ENCODE data around the gene AGFG2. TPM values are rescaled to one million over a fixed set of nuclear protein-coding genes. Genes with fewer than 3 reads are reported as not detected.

The AGFG2 gene
- total and polyA plus RNA-seq, 2 donors: 9.9 to 36.6 TPM

GRCh38 chr7:100585511-100586265, 46.7 kb downstream of the AGFG2 start, which contains the start of gene LRCH4:
Gene LRCH4, minus strand, starts transcription at chr7:100586129. Its CDS starts 29 bp downstream, at chr7:100586100.
- Histone ChIP-seq H3K4me1 (ENCODE audit: insufficient read depth) (no peaks in the 10 kb centered on the region), H3K27ac (ENCODE audit: low read depth) (peak within 1 kb of the TSS; percentile 94), H3K4me3 (ENCODE audit: low read depth, low read length) (peak within 1 kb of the TSS; percentile 90), H3K36me3 (ENCODE audit: insufficient read depth) (no peaks in the 10 kb centered on the region)
- WGBS: under 1% methylated on average over 61 of the region's 61 CpGs
- DNase-seq (ENCODE audit: extremely low spot score): no peak

DNA sequence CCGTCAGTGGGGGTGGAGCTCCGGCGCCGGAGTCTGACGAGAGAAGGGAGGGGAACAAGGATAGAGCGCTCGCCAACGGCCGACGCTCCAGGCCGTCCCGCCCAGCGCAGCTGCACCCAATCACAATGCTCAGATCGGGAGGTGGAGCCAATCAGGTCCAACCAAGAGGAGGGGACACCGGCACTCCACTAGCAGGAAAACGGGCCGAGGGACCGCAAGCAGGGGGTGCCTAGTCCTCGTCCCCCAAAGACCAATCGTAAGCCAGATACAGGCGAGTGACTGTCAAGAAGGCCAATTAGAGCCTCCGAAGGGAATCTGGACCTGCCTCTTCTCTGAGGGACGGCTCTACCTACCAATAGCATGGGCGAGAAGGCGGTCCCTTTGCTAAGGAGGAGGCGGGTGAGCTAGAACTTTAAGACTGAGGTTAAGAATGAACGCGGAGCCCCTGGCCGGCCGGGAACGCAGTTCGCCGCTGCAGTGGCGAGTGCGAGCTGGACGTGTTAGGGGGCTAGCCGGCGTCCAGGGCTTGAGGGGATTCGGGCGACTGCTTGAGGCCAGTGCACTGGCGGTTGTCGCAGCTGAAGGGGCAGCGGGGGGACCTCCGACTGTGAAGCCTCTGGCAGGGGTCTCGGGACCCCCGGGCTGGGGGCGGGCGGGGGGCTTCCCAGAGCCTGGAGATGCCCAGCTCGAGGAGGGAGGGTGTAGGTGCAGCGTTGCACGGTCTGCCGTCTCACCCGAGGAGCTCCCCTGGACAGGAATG, 47.4 kb downstream of the AGFG2 start, which contains the start of gene FBXO24:
FBXO24 (plus strand) TSS at position 63 of the 760 bp plus-strand sequence; CDS start at position 361, 298 bp downstream.
- DNase-seq (ENCODE audit: extremely low spot score): peak; percentile 99
- Histone ChIP-seq H3K36me3 (ENCODE audit: insufficient read depth) (no peaks in the 10 kb centered on the region), H3K4me3 (ENCODE audit: low read depth, low read length) (peak within 1 kb of the TSS; percentile 90), H3K27ac (ENCODE audit: low read depth) (peak within 1 kb of the TSS; percentile 94), H3K4me1 (ENCODE audit: insufficient read depth) (no peaks in the 10 kb centered on the region)
- under 1% methylated on average over 53 of the region's 53 CpGs for WGBS

- H3K27ac ChIP-seq (ENCODE audit: low read depth): no peak overlapping the region
- no peaks in the 10 kb centered on the region for H3K36me3 ChIP-seq (ENCODE audit: insufficient read depth)
- no peak for DNase-seq (ENCODE audit: extremely low spot score)
- 87% methylated on average over 1 of the region's 1 CpG for WGBS
- no peak overlapping the region for H3K4me3 ChIP-seq (ENCODE audit: low read depth, low read length)
- H3K4me1 ChIP-seq (ENCODE audit: insufficient read depth): no peaks in the 10 kb centered on the region
Observed at GRCh38 chr7:100588438-100588837, 49.4 kb downstream of the AGFG2 start.

GRCh38 chr7:100589341-100589947, 50.4 kb downstream of the AGFG2 start:
- H3K27ac ChIP-seq (ENCODE audit: low read depth): no peak overlapping the region
- H3K36me3 ChIP-seq (ENCODE audit: insufficient read depth): no peaks in the 10 kb centered on the region
- WGBS: 33% methylated on average over 7 of the region's 7 CpGs
- H3K4me3 ChIP-seq (ENCODE audit: low read depth, low read length): no peak overlapping the region
- no peak for DNase-seq (ENCODE audit: extremely low spot score)
- H3K4me1 ChIP-seq (ENCODE audit: insufficient read depth): no peaks in the 10 kb centered on the region

DNA sequence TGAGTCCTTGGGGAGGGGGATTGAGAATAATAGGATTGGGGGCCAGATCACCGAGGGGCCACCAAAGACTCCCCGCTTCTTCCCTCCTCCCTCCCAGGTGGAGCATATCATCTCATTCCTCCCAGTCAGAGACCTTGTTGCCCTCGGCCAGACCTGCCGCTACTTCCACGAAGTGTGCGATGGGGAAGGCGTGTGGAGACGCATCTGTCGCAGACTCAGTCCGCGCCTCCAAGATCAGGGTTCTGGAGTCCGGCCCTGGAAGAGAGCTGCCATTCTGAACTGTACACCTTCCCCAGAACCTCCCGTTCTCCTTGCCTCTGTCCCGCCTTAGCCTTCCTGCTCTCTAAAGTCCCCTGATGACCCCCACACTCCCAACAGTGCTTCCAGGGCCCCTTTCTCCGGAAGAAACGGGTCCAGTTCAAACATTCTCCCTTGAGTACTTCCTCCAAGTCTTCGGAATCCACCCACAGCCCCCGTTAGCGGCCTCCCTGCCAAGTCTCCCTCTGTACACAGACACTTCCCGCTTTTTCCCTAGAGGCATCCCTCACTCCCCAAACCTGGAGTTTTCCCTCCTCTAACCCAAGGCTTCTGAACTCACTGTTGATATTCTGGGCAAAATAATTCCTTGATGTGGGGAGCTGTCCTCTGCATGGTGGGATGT, 51.2 kb downstream of the AGFG2 start:
- DNase-seq (ENCODE audit: extremely low spot score): no peak
- H3K36me3 ChIP-seq (ENCODE audit: insufficient read depth): no peaks in the 10 kb centered on the region
- H3K27ac ChIP-seq (ENCODE audit: low read depth): no peak overlapping the region
- 29% methylated on average over 20 of the region's 20 CpGs for WGBS
- no peaks in the 10 kb centered on the region for H3K4me1 ChIP-seq (ENCODE audit: insufficient read depth)
- H3K4me3 ChIP-seq (ENCODE audit: low read depth, low read length): no peak overlapping the region

DNA sequence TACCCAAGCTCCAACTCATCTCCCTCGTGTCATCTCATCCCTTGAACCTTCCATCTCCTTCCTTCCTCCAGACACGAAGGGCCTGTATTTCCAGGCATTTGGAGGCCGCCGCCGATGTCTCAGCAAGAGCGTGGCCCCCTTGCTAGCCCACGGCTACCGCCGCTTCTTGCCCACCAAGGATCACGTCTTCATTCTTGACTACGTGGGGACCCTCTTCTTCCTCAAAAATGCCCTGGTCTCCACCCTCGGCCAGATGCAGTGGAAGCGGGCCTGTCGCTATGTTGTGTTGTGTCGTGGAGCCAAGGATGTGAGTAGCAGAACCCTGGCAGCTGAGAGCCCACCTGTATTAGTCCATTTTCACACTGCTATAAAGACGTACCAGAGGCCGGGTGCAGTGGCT, 52.6 kb downstream of the AGFG2 start:
- no peaks in the 10 kb centered on the region for H3K36me3 ChIP-seq (ENCODE audit: insufficient read depth)
- no peak for DNase-seq (ENCODE audit: extremely low spot score)
- 95% methylated on average over 17 of the region's 17 CpGs for WGBS
- H3K4me1 ChIP-seq (ENCODE audit: insufficient read depth): no peaks in the 10 kb centered on the region
- no peak overlapping the region for H3K4me3 ChIP-seq (ENCODE audit: low read depth, low read length)
- no peak overlapping the region for H3K27ac ChIP-seq (ENCODE audit: low read depth)

DNA sequence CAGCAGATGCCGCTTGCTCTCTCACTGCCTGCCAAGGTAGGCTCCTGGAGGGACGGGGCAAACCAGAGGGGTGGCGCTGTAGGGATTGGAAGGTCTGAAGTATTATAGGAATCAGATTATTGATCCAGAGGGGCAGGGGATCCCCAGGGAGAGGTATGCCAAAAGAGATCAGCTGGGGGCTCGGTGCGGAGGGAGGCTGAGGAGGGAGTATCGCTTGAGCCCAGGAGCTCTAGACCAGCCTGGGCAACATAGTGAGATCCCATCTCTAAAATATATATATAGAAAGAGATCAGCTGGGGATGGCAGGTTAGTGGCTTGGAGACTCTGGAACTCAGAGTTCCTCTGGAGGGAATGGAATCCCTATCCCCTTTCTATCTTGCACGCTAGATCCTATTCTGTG, 56.2 kb downstream of the AGFG2 start:
- DNase-seq (ENCODE audit: extremely low spot score): no peak
- Histone ChIP-seq H3K4me1 (ENCODE audit: insufficient read depth) (no peaks in the 10 kb centered on the region), H3K27ac (ENCODE audit: low read depth) (no peak overlapping the region), H3K36me3 (ENCODE audit: insufficient read depth) (no peaks in the 10 kb centered on the region), H3K4me3 (ENCODE audit: low read depth, low read length) (no peak overlapping the region)
- WGBS: 98% methylated on average over 7 of the region's 7 CpGs

DNA sequence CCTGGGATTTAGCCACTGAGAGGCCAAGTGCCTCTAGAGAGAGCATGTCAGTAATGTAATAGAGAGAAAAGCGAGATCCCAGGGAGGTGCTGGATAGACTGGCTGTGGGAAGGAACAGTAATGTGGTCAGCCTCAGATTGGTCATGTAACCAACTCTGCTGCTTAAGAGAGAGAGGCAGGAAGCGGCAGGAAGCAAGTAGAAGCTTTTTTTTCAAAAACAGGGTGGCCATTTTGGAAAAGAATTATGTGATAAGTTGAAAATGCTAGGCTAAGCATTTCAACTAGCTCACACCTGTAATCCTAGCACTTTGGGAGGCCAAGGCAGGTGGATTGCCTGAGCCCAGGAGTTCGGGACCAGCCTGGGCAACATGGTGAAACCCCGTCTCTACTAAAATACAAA, 59.4 kb downstream of the AGFG2 start:
- no peak for DNase-seq (ENCODE audit: extremely low spot score)
- H3K4me3 ChIP-seq (ENCODE audit: low read depth, low read length): no peak overlapping the region
- WGBS: 91% methylated on average over 4 of the region's 4 CpGs
- H3K27ac ChIP-seq (ENCODE audit: low read depth): no peak overlapping the region
- H3K4me1 ChIP-seq (ENCODE audit: insufficient read depth): no peaks in the 10 kb centered on the region
- no peaks in the 10 kb centered on the region for H3K36me3 ChIP-seq (ENCODE audit: insufficient read depth)

DNA sequence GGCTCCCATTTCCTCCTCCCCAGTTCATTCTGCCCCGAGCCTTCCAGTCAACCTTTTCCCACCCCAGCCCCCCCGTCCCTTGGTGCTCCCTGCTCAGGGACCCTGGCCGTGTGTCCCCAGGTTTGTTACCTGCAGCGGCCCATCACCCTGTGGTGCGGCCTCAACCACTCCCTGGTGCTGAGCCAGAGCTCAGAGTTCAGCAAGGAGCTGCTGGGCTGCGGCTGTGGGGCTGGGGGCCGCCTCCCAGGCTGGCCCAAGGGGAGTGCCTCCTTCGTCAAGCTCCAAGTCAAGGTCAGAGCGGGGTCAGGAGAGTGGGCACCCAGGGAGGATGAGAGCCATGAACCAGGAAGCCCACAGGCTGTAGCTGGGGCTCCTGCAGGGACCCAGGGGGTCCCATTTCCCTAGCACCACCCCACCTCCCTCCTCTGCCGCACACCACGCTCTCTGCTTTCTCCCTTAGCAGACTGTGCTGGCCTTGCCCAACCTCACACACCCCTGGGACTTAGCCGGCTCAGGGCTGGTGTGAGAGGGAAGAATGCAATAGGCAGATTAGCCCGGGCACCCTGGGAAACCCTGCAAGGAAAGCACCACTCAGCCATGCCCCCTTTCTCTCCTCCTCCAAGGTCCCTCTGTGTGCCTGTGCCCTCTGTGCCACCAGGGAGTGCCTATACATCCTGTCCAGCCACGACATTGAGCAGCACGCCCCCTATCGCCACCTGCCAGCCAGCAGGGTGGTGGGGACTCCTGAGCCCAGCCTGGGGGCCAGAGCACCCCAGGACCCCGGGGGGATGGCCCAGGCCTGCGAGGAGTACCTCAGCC, 61.1 kb downstream of the AGFG2 start:
- DNase-seq (ENCODE audit: extremely low spot score): no peak
- Histone ChIP-seq H3K36me3 (ENCODE audit: insufficient read depth) (no peaks in the 10 kb centered on the region), H3K4me1 (ENCODE audit: insufficient read depth) (no peaks in the 10 kb centered on the region), H3K4me3 (ENCODE audit: low read depth, low read length) (no peak overlapping the region), H3K27ac (ENCODE audit: low read depth) (no peak overlapping the region)
- WGBS: 77% methylated on average over 18 of the region's 18 CpGs

GRCh38 chr7:100600730-100601038, 61.7 kb downstream of the AGFG2 start:
- no peaks in the 10 kb centered on the region for H3K4me1 ChIP-seq (ENCODE audit: insufficient read depth)
- H3K36me3 ChIP-seq (ENCODE audit: insufficient read depth): no peaks in the 10 kb centered on the region
- no peak overlapping the region for H3K4me3 ChIP-seq (ENCODE audit: low read depth, low read length)
- no peak for DNase-seq (ENCODE audit: extremely low spot score)
- 83% methylated on average over 9 of the region's 9 CpGs for WGBS
- H3K27ac ChIP-seq (ENCODE audit: low read depth): no peak overlapping the region

DNA sequence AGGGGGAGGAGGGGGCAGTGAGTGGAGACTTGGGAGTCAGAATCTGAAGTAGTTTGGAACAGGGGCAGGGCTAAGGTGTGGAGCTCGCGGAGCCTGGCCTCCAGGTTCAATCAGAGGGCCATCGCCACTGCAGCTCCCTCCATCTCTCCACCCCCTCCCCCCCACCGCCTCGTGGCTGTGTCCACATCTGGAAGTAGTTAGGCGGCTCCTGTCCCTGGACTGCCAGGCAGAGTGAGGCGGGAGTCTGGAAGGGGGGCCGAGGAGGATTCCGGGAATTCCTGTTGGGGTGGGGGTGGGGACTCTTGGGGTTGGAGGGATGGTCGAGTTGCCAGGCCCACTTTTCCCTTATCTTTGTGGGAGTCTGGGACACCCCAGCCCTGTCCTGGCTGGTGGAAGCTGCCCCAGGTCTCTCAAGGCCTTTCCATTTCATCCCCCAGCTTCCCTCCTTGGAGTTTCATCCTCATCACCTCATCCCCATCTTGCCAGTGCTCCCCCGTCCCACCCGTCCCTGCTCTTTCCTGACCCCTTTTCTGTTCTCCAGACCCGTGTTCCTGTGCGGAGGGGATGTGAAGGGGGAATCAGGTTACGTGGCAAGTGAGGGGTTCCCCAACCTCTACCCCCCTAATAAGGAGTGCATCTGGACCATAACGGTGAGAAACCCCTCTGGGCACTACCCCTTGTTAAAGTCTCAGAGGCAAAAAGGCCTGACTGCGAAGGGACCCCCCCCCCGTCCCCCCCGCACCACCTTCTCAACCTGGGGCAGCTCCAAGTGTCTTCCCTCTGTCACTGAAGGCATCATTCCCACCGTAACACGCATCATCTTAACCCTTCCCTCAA, 64.1 kb downstream of the AGFG2 start:
- Histone ChIP-seq H3K27ac (ENCODE audit: low read depth) (no peak overlapping the region), H3K36me3 (ENCODE audit: insufficient read depth) (no peaks in the 10 kb centered on the region), H3K4me1 (ENCODE audit: insufficient read depth) (no peaks in the 10 kb centered on the region), H3K4me3 (ENCODE audit: low read depth, low read length) (peak overlapping the region; percentile 57)
- DNase-seq (ENCODE audit: extremely low spot score): no peak
- 25% methylated on average over 21 of the region's 21 CpGs for WGBS

- H3K4me3 ChIP-seq (ENCODE audit: low read depth, low read length): peak overlapping the region; percentile 57
- WGBS: 14% methylated on average over 10 of the region's 10 CpGs
- no peaks in the 10 kb centered on the region for H3K4me1 ChIP-seq (ENCODE audit: insufficient read depth)
- no peaks in the 10 kb centered on the region for H3K36me3 ChIP-seq (ENCODE audit: insufficient read depth)
- peak overlapping the region; percentile 59 for H3K27ac ChIP-seq (ENCODE audit: low read depth)
- DNase-seq (ENCODE audit: extremely low spot score): no peak
Observed at GRCh38 chr7:100603726-100604027, 64.7 kb downstream of the AGFG2 start.
